ENCODE data around the gene ASNSD1. TPM values are rescaled to one million over a fixed set of nuclear protein-coding genes. Genes with fewer than 3 reads are reported as not detected.
"Not testable (repeated sequence)": the region's sequence is repeated elsewhere in the genome, so short reads cannot be mapped to it uniquely, and the experiment has no call there.

ASNSD1 gene
- total RNA-seq, 2 experiments from 2014 or later = 31.9 to 36.8 TPM

DNA sequence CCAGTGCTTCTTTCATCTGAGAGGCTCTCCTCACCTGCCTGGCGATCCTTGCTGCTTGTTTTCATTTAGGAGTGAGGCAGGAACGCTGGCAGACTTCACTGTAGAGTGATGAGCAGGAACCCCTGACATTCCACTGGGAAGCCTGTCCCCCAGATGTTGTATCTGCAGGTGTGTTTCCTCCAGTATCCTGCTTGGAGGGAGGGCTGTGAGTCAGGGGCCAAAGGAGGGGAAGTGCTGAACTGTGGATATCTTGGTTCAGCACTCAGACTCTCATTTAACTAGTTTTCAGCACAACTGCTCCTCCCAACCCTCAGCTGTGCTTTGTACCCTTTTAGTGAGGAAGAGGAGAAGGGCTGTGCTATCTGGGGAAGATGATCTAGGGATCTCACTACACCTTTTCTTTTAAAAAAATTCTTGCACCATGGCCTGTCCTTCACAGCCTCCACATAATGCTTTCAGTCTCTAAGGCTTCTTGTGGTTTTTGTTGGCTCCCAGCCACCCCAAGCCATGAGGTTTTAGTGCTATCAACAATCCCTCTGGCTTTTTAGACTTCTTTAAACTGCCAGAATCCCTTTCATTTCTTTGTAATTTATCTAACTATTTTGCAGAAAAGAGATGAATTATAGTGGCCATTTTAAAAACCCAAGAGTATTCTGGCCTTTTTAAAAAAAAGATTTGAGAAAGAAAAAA, 24.4 kb downstream of the ASNSD1 start:
- no peak overlapping the region for H3K4me2 ChIP-seq (ENCODE audit: low read length)

DNA sequence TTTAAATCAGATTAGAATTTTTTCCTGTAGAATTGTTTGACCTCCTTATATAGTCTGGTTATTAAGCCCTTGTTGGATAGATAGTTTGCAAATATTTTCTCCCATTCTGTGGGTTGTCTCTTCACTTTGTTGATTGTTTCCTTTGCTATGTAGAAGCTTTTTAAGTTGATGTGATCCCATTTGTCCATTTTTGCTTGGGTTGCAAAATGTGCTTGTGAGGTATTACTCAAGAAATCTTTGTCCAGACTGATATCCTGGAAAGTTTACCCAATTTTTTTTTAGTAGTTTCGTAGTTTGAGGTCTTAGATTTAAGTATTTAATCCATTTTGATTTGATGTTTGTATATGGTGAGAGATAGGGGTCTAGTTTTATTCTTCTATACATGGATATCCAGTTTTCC, 26.5 kb downstream of the ASNSD1 start:
- ChIA-PET POLR2A (interaction anchor here (1.2 kb wide), 1 partner anchor 19 kb away, joined by 3 read pairs; no protein-coding TSS in a partner anchor), CTCF (ENCODE audit: unreplicated experiment) (interaction anchor here (0.7 kb wide), 1 partner anchor 27 kb away, joined by 3 read pairs; the partner anchor contains the start of gene ASNSD1)
- not testable (repeated sequence) for BruUV-seq (replicated peaks)

More for the DNA sequence above, 24.4 kb downstream of the ASNSD1 start:
- ChIA-PET POLR2A (interaction anchor here (0.9 to 2.4 kb wide), 4 partner anchors 10 to 11 kb away, joined by 4 to 13 read pairs (median 6); no protein-coding TSS in a partner anchor), CTCF (ENCODE audit: unreplicated experiment) (no interaction called here)
- Histone ChIP-seq H3K4me3 (ENCODE audit: low read depth, low read length, poor library complexity, severe bottlenecking) (no peak overlapping the region), H3K79me2 (ENCODE audit: insufficient read depth, low read depth, low read length) (no peaks in the 10 kb centered on the region), H4K20me1 (ENCODE audit: insufficient read depth, low read length) (no peaks in the 10 kb centered on the region), H3K9me3 (ENCODE audit: low read length) (no peaks in the 10 kb centered on the region), H3K9me2 (ENCODE audit: insufficient read depth, low read length) (no peaks in the 10 kb centered on the region), H2AFZ (ENCODE audit: low read length) (no peak overlapping the region), H3K4me1 (ENCODE audit: insufficient read depth, low read length, poor library complexity, severe bottlenecking) (no peaks in the 10 kb centered on the region), H3K27ac (ENCODE audit: low read depth, low read length, poor library complexity, severe bottlenecking) (no peak overlapping the region), H3K36me3 (ENCODE audit: insufficient read depth, low read length) (peaks cover 8% of the 10 kb centered on the region; the same call in 1 of the 2 replicates)
- BruUV-seq (replicated peaks) = no TSS peak
- intact Hi-C loops (cut with micrococcal nuclease; ENCODE audit: unreplicated experiment) = no loop called here
- no peak for TF ChIP-seq EZH2phosphoT487 (IDR thresholded peaks at IDR 0.05; ENCODE audit: borderline replicate concordance, low read depth, low read length)
- TF ChIP-seq, protein P1, sequence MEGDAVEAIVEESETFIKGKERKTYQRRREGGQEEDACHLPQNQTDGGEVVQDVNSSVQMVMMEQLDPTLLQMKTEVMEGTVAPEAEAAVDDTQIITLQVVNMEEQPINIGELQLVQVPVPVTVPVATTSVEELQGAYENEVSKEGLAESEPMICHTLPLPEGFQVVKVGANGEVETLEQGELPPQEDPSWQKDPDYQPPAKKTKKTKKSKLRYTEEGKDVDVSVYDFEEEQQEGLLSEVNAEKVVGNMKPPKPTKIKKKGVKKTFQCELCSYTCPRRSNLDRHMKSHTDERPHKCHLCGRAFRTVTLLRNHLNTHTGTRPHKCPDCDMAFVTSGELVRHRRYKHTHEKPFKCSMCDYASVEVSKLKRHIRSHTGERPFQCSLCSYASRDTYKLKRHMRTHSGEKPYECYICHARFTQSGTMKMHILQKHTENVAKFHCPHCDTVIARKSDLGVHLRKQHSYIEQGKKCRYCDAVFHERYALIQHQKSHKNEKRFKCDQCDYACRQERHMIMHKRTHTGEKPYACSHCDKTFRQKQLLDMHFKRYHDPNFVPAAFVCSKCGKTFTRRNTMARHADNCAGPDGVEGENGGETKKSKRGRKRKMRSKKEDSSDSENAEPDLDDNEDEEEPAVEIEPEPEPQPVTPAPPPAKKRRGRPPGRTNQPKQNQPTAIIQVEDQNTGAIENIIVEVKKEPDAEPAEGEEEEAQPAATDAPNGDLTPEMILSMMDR (conservative IDR thresholded peaks at IDR 0.05; ENCODE audit: low read length) = no peak
- no peak for DNase-seq (ENCODE audit: low spot score)

DNA sequence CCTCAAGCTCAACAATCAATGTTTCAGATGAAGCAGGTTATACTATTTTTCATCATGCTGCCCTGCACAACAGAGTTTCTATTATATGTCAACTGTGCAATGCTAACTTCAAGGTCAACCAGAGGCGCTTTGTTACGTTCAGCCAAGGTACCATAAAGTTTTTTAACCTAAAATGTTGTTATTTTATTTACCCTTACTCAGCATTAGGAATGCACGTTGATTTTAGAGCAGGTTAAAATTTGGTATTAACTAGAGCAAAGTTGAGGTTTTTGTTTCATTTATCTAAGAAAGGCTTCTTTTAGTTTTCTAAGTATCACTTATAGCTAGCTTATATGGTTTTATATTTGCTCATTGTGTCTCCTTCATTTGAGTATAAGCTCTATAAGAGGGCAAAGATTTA, 35.0 kb downstream of the ASNSD1 start:
- Histone ChIP-seq H3K4me1 (ENCODE audit: insufficient read depth, low read length, poor library complexity, severe bottlenecking) (no peaks in the 10 kb centered on the region), H3K4me2 (ENCODE audit: low read length) (no peak overlapping the region), H4K20me1 (ENCODE audit: insufficient read depth, low read length) (no peaks in the 10 kb centered on the region), H3K4me3 (ENCODE audit: low read depth, low read length, poor library complexity, severe bottlenecking) (no peak overlapping the region), H3K9me2 (ENCODE audit: insufficient read depth, low read length) (no peaks in the 10 kb centered on the region), H3K79me2 (ENCODE audit: insufficient read depth, low read depth, low read length) (no peaks in the 10 kb centered on the region), H3K36me3 (ENCODE audit: insufficient read depth, low read length) (no peaks in the 10 kb centered on the region), H3K9me3 (ENCODE audit: low read length) (no peaks in the 10 kb centered on the region), H3K27ac (ENCODE audit: low read depth, low read length, poor library complexity, severe bottlenecking) (no peak overlapping the region), H2AFZ (ENCODE audit: low read length) (no peak overlapping the region)
- POLR2A ChIA-PET = interaction anchor here (0.7 to 2.3 kb wide), 10 partner anchors 8 to 342 kb away, joined by 3 to 16 read pairs (median 6); partner anchors contain the start of gene ASNSD1
- CTCF ChIA-PET (ENCODE audit: unreplicated experiment) = no interaction called here
- no peak for DNase-seq (ENCODE audit: low spot score)
- no TSS peak for BruUV-seq (replicated peaks)
- intact Hi-C loops (cut with micrococcal nuclease; ENCODE audit: unreplicated experiment) = no loop called here
- no peak for TF ChIP-seq EZH2phosphoT487 (IDR thresholded peaks at IDR 0.05; ENCODE audit: borderline replicate concordance, low read depth, low read length)
- TF ChIP-seq, protein P1 (conservative IDR thresholded peaks at IDR 0.05; ENCODE audit: low read length) = no peak

More for the DNA sequence above, 26.5 kb downstream of the ASNSD1 start:
- H3K79me2 ChIP-seq (ENCODE audit: insufficient read depth, low read depth, low read length); H3K4me3 ChIP-seq (ENCODE audit: low read depth, low read length, poor library complexity, severe bottlenecking); H4K20me1 ChIP-seq (ENCODE audit: insufficient read depth, low read length); H3K9me3 ChIP-seq (ENCODE audit: low read length); H3K27ac ChIP-seq (ENCODE audit: low read depth, low read length, poor library complexity, severe bottlenecking); intact Hi-C loops (cut with micrococcal nuclease; ENCODE audit: unreplicated experiment); H3K36me3 ChIP-seq (ENCODE audit: insufficient read depth, low read length); H2AFZ ChIP-seq (ENCODE audit: low read length); H3K9me2 ChIP-seq (ENCODE audit: insufficient read depth, low read length); H3K4me2 ChIP-seq (ENCODE audit: low read length); DNase-seq (ENCODE audit: low spot score); H3K4me1 ChIP-seq (ENCODE audit: insufficient read depth, low read length, poor library complexity, severe bottlenecking): not testable (repeated sequence)

Measured in OCI-LY7 (cell line).